Liver (tissue), 9 donors: Measurements from ENCODE around the gene ZSCAN22. TPM values are rescaled to one million over a fixed set of nuclear protein-coding genes. Genes with fewer than 3 reads are reported as not detected.
"Not testable (repeated sequence)": the region's sequence is repeated elsewhere in the genome, so short reads cannot be mapped to it uniquely, and the experiment has no call there.

Experiments
- DNase-seq: peaks from one replicate; pipeline ENCODE4 v3.0.0-alpha.2; 2017; ENCODE audit warnings: low spot score
- H3K27ac ChIP-seq, 2 donors: one replicate each; pipeline ENCODE4 v1.7.0; 2013; ENCODE audit warnings: inconsistent platforms in 2 of 2, low read length in 2 of 2, control low read depth in 1 of 2, low read depth in 1 of 2, mild to moderate bottlenecking in 1 of 2
- H3K27me3 ChIP-seq, 4 donors: one replicate each; pipeline versions ENCODE4 v1.6.1 to v1.7.0; 2013; ENCODE audit warnings: low read length in 3 of 4, inconsistent platforms in 1 of 4, mild to moderate bottlenecking in 1 of 4, moderate library complexity in 1 of 4; ENCODE audit not compliant: control insufficient read depth in 4 of 4, insufficient read depth in 4 of 4
- H3K36me3 ChIP-seq, 4 donors: one replicate each; pipeline versions ENCODE4 v1.6.1 to v1.7.0; 2013; ENCODE audit warnings: low read length in 3 of 4, mild to moderate bottlenecking in 3 of 4, low read depth in 1 of 4, moderate library complexity in 1 of 4; ENCODE audit not compliant: control insufficient read depth in 4 of 4, insufficient read depth in 3 of 4
- H3K4me1 ChIP-seq, 4 donors: one replicate each; pipeline versions ENCODE4 v1.6.1 to v1.7.0; 2013; ENCODE audit warnings: low read length in 3 of 4, mild to moderate bottlenecking in 3 of 4, moderate library complexity in 1 of 4; ENCODE audit not compliant: control insufficient read depth in 4 of 4, insufficient read depth in 4 of 4
- H3K4me3 ChIP-seq, 3 donors: one replicate each; pipeline versions ENCODE4 v1.6.1 to v1.7.0; 2013; ENCODE audit warnings: low read length in 3 of 3, control low read depth in 1 of 3, low read depth in 1 of 3, mild to moderate bottlenecking in 1 of 3
- H3K9ac ChIP-seq, 2 donors: one replicate each; pipeline ENCODE4 v1.7.0; 2013; ENCODE audit warnings: low read length in 2 of 2, mild to moderate bottlenecking in 2 of 2, moderate library complexity in 2 of 2, control low read depth in 1 of 2, low read depth in 1 of 2
- H3K9me3 ChIP-seq, 4 donors: one replicate each; pipeline versions ENCODE4 v1.6.1 to v1.7.0; 2013; ENCODE audit warnings: low read length in 3 of 4; ENCODE audit not compliant: control insufficient read depth in 4 of 4
- EGR1 ChIP-seq, 2 donors: IDR thresholded peaks; 2 replicates each; pipeline ENCODE4 v1.6.1; 2016 to 2018; ENCODE audit warnings: antibody characterized with exemption in 2 of 2, low read depth in 2 of 2
- FOXA2 ChIP-seq: IDR thresholded peaks from 2 replicates; pipeline ENCODE4 v1.6.1; 2016; ENCODE audit warnings: antibody characterized with exemption
- GABPA ChIP-seq, 2 donors: IDR thresholded peaks in 1 of 2; conservative IDR thresholded peaks in 1 of 2; 2 replicates each; pipeline ENCODE4 v1.6.1; 2016; ENCODE audit warnings: antibody characterized with exemption in 2 of 2, mild to moderate bottlenecking in 1 of 2, moderate library complexity in 1 of 2
- HNF4A ChIP-seq, 2 donors: conservative IDR thresholded peaks; 2 replicates each; pipeline ENCODE4 v1.6.1; 2016; ENCODE audit warnings: antibody characterized with exemption in 2 of 2, mild to moderate bottlenecking in 2 of 2
- HNF4G ChIP-seq: IDR thresholded peaks from 2 replicates; pipeline ENCODE4 v1.6.1; 2016; ENCODE audit warnings: antibody characterized with exemption
- JUND ChIP-seq, 2 donors: IDR thresholded peaks; 2 replicates each; pipeline ENCODE4 v1.6.1; 2016; ENCODE audit warnings: antibody characterized with exemption in 2 of 2
- NR2F2 ChIP-seq: IDR thresholded peaks from 2 replicates; pipeline ENCODE4 v1.6.1; 2016; ENCODE audit warnings: antibody characterized with exemption
- RAD21 ChIP-seq, 2 donors: IDR thresholded peaks; 2 replicates each; pipeline ENCODE4 v1.6.1; 2016; ENCODE audit warnings: antibody characterized with exemption in 2 of 2, mild to moderate bottlenecking in 2 of 2
- RXRA ChIP-seq, 2 donors: IDR thresholded peaks; 2 replicates each; pipeline ENCODE4 v1.6.1; 2017 to 2018; ENCODE audit warnings: antibody characterized with exemption in 2 of 2, mild to moderate bottlenecking in 1 of 2
- SP1 ChIP-seq: IDR thresholded peaks from 2 replicates; pipeline ENCODE4 v1.6.1; 2018; ENCODE audit warnings: antibody characterized with exemption, mild to moderate bottlenecking
- TAF1 ChIP-seq: conservative IDR thresholded peaks from 2 replicates; pipeline ENCODE4 v1.6.1; 2016; ENCODE audit warnings: antibody characterized with exemption, mild to moderate bottlenecking
- WGBS: extraction: QIAGEN DNeasy Blood & Tissue Kit; methylation state at CpG from one replicate; pipeline ENCODE4 v1.1.7; 2013; 5-methylcytosine and 5-hydroxymethylcytosine counted together
- polyA plus RNA-seq, 2 donors: library from polyadenylated mRNA; stranded (reverse) in 1 of 2; unstranded in 1 of 2; fragments of 200-250 nt in 1 of 2; fragments of >200 nt in 1 of 2; fragmentation: Nextera tagmentation in 1 of 2; extraction: Ambion mirVana in 1 of 2; gene quantifications; one replicate each; pipeline versions ENCODE4 v1.2.1 to v1.2.3, GENCODE V29; 2013 to 2015
- total RNA-seq, 2 donors: library from RNA; depleted of rRNA; stranded (reverse); fragments of >200 nt; gene quantifications; one replicate each; pipeline ENCODE4 v1.2.3, GENCODE V29; 2014
- TF ChIP-seq, protein P1 (sequence below): IDR thresholded peaks from 2 replicates; pipeline ENCODE4 v1.6.1; 2016; ENCODE audit warnings: antibody characterized with exemption
- TF ChIP-seq, protein P2 (sequence below): IDR thresholded peaks from 2 replicates; pipeline ENCODE4 v1.6.1; 2016; ENCODE audit warnings: antibody characterized with exemption
- TF ChIP-seq, protein P3 (sequence below): fragments of 150-350 bp; IDR thresholded peaks from 2 replicates; pipeline ENCODE4 v1.5.1; 2017; ENCODE audit warnings: improper control_type of control experiment, low read depth, low read length; ENCODE audit not compliant: missing input control
- donor health status: healthy.
- donor health status: healthy.
- donor health status: healthy.
- donor health status: healthy.
- donor health status: healthy.

Gene ZSCAN22
- total and polyA plus RNA-seq, 4 donors, result 0.88 to 3.5 (median 2.0) TPM

DNA sequence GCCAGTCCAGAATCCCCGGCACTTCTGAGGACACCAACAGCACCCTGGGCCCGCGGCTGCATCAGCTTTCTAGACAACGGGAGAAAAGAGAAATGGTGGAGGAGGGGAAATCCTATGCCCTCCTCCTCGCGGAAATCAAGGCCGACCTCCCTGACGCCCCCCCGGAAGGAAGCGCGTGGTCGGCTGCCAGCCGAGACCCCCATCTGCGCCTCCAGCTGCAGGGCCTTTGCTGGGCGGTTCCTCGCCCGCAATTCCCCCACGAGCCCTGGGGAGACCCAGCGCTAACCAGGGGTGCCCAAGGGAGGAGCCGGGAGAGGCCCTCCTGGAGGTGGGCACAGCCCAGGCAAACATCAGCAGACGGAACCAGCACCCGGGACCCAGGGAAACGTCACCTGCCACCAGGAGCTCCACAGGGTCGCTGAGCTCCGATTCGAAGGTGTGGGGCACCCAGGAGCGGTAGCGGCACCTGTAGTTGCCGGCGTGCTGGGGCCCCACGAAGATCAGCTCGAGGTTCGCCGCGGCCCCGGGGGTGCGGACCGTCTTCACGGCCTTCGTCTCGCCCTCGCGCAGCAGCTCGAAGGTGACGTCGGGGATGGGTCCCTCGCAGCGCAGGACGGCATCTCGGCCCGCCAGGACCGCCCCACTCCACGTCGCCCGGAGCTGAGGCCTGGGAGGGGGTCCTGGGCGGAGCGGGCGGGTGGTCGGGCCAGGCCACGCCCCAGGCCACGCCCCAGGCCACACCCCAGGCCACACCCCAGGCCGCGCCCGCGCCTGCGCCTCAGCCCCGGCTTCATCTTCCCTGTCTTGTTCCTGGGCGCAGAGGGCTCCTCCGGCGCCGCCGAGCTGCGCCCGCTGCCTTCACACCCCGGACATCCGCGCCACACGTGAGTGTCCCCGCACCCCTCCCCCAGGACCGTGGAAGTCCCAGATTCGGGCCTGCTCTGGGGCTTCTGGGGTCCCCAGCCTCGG, 20.5 kb downstream of the ZSCAN22 start:
- no peaks in the 10 kb centered on the region for H3K27me3 ChIP-seq
- H3K36me3 ChIP-seq, result peaks cover 0 to 6% (median 2%) of the 10 kb centered on the region in 4 donors
- H3K4me1 ChIP-seq, result peaks cover 14 to 48% (median 41%) of the 10 kb centered on the region in 4 donors
- 47% methylated on average over 82 of the region's 82 CpGs for WGBS
- TF ChIP-seq GABPA (IDR thresholded peaks at IDR 0.05 in 1 of 2, conservative IDR thresholded peaks at IDR 0.05 in 1 of 2), result no peak
- no peak for TF ChIP-seq FOXA2
- TF ChIP-seq JUND (IDR thresholded peaks at IDR 0.05), result no peak
- peak overlapping the region in 1 of 3 donors; percentile 43 for H3K4me3 ChIP-seq
- H3K9me3 ChIP-seq, result no peaks in the 10 kb centered on the region
- peak; percentile 73 for DNase-seq
- H3K9ac ChIP-seq, result no peak overlapping the region
- H3K27ac ChIP-seq, result peak overlapping the region; percentile 20 to 68

DNA sequence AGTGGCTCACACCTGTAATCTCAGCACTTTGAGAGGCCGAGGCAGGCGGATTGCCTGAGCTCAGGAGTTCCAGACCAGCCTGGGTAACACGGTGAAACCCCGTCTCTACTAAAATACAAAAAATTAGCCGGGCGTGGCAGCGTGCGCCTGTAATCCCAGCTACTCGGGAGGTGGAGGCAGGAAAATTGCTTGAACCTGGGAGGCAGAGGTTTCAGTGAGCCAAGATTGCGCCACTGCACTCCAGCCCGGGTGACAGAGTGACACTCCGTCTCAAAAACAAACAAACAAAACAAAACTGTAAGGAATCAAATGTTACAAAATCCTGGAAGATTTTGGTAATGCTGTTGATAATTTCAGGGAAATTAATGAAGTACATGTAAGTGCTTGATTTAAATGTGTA, 21.3 kb downstream of the ZSCAN22 start:
- not testable (repeated sequence) for H3K36me3 ChIP-seq, H3K9ac ChIP-seq, H3K27me3 ChIP-seq, DNase-seq, H3K9me3 ChIP-seq
- H3K4me1 ChIP-seq, result peaks cover 14 to 53% (median 44%) of the 10 kb centered on the region in 4 donors
- peak overlapping the region in 1 of 3 donors; percentile 43 for H3K4me3 ChIP-seq
- peak overlapping the region; percentile 41 to 68 for H3K27ac ChIP-seq
- TF ChIP-seq HNF4A (conservative IDR thresholded peaks at IDR 0.05) (peak; percentile 47 to 61), RAD21 (IDR thresholded peaks at IDR 0.05) (peak in 1 of 2 donors; percentile 8), RXRA (IDR thresholded peaks at IDR 0.05) (peak; percentile 23 to 44), SP1 (peak; percentile 8)
- WGBS, result 41% methylated on average over 12 of the region's 12 CpGs

DNA sequence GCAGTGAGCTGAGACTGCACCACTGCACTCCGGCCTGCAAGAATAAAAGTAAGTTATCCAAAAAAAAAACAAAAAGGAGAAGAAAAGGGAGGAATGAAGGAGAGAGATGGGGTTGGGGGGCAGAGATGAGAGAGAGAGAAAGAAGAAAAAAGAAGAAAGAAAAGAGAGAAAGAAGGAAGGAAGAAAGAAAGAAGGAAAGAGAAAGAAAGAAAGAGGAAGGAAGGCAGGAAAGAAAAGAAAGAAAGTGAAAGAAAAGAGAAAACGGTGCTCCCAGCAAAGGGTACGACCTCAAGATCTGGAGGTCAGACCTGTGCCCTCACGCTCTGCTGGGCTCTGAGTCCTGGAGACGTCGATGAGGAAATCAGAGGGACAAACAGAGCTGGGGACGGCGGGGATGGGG, 22.8 kb downstream of the ZSCAN22 start:
- peaks cover 19 to 65% (median 56%) of the 10 kb centered on the region in 4 donors for H3K4me1 ChIP-seq
- WGBS, result 30% methylated on average over 8 of the region's 8 CpGs
- TF ChIP-seq, protein P1, sequence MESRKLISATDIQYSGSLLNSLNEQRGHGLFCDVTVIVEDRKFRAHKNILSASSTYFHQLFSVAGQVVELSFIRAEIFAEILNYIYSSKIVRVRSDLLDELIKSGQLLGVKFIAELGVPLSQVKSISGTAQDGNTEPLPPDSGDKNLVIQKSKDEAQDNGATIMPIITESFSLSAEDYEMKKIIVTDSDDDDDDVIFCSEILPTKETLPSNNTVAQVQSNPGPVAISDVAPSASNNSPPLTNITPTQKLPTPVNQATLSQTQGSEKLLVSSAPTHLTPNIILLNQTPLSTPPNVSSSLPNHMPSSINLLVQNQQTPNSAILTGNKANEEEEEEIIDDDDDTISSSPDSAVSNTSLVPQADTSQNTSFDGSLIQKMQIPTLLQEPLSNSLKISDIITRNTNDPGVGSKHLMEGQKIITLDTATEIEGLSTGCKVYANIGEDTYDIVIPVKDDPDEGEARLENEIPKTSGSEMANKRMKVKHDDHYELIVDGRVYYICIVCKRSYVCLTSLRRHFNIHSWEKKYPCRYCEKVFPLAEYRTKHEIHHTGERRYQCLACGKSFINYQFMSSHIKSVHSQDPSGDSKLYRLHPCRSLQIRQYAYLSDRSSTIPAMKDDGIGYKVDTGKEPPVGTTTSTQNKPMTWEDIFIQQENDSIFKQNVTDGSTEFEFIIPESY, result no peak
- TF ChIP-seq RXRA (IDR thresholded peaks at IDR 0.05) (peak; percentile 33 to 38), NR2F2 (peak; percentile 25), EGR1 (IDR thresholded peaks at IDR 0.05; ENCODE audit: low read depth in 2 of 2) (no peak), HNF4G (no peak), GABPA (IDR thresholded peaks at IDR 0.05 in 1 of 2, conservative IDR thresholded peaks at IDR 0.05 in 1 of 2) (no peak), FOXA2 (no peak), TAF1 (no peak), HNF4A (conservative IDR thresholded peaks at IDR 0.05) (peak; percentile 46 to 54)
- TF ChIP-seq, protein P2, sequence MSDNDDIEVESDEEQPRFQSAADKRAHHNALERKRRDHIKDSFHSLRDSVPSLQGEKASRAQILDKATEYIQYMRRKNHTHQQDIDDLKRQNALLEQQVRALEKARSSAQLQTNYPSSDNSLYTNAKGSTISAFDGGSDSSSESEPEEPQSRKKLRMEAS, result no peak
- TF ChIP-seq, protein P3, sequence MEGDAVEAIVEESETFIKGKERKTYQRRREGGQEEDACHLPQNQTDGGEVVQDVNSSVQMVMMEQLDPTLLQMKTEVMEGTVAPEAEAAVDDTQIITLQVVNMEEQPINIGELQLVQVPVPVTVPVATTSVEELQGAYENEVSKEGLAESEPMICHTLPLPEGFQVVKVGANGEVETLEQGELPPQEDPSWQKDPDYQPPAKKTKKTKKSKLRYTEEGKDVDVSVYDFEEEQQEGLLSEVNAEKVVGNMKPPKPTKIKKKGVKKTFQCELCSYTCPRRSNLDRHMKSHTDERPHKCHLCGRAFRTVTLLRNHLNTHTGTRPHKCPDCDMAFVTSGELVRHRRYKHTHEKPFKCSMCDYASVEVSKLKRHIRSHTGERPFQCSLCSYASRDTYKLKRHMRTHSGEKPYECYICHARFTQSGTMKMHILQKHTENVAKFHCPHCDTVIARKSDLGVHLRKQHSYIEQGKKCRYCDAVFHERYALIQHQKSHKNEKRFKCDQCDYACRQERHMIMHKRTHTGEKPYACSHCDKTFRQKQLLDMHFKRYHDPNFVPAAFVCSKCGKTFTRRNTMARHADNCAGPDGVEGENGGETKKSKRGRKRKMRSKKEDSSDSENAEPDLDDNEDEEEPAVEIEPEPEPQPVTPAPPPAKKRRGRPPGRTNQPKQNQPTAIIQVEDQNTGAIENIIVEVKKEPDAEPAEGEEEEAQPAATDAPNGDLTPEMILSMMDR, result no peak
- no peak for DNase-seq
- peak overlapping the region; percentile 24 to 37 for H3K27ac ChIP-seq
- H3K36me3 ChIP-seq, result peaks cover 0 to 6% (median 2%) of the 10 kb centered on the region in 4 donors
- no peaks in the 10 kb centered on the region for H3K27me3 ChIP-seq
- no peak overlapping the region for H3K9ac ChIP-seq
- H3K4me3 ChIP-seq, result peak overlapping the region in 1 of 3 donors; percentile 65
- no peaks in the 10 kb centered on the region for H3K9me3 ChIP-seq
